Sigmoid colon (tissue), 7 donors: ENCODE results near the gene MOV10. TPM values are rescaled to one million over a fixed set of nuclear protein-coding genes. Genes with fewer than 3 reads are reported as not detected.

Source experiments
- DNase-seq: peaks from one replicate; pipeline ENCODE4 v3.0.0-alpha.2; 2019
- H3K27ac ChIP-seq, 4 donors: fragments of 200-600 bp; sonication (generic); one replicate each; pipeline ENCODE4 v1.5.1; 2016 to 2019; ENCODE audit warnings: mild to moderate bottlenecking in 1 of 4
- H3K27me3 ChIP-seq, 3 donors: fragments of 200-600 bp; sonication (generic); one replicate each; pipeline ENCODE4 v1.5.1; 2019; ENCODE audit warnings: mild to moderate bottlenecking in 1 of 3
- H3K36me3 ChIP-seq, 4 donors: fragments of 200-600 bp; sonication (generic); one replicate each; pipeline ENCODE4 v1.5.1; 2016 to 2019
- H3K4me1 ChIP-seq, 4 donors: fragments of 200-600 bp; sonication (generic); one replicate each; pipeline ENCODE4 v1.5.1; 2017 to 2019
- H3K4me3 ChIP-seq, 4 donors: fragments of 200-600 bp; sonication (generic); one replicate each; pipeline ENCODE4 v1.5.1; 2017 to 2019; ENCODE audit warnings: mild to moderate bottlenecking in 2 of 4, moderate library complexity in 1 of 4
- H3K9me3 ChIP-seq, 4 donors: fragments of 200-600 bp in 3 of 4; sonication (generic) in 3 of 4; one replicate each; pipeline versions ENCODE4 v1.5.1 to v1.6.1; 2013 to 2019
- CTCF ChIP-seq, 4 experiments: fragments of 450-650 bp in 3 of 4; fragments of 200-600 bp in 1 of 4; IDR thresholded peaks; one replicate each; pipeline ENCODE4 v1.5.1; 2016 to 2019; ENCODE audit warnings: antibody characterized with exemption in 4 of 4, mild to moderate bottlenecking in 3 of 4, moderate library complexity in 2 of 4
- EP300 ChIP-seq, 4 donors: sonication (generic); formaldehyde crosslinking; IDR thresholded peaks; one replicate each; pipeline ENCODE4 v1.6.1; 2017; ENCODE audit warnings: antibody characterized with exemption in 4 of 4
- POLR2A ChIP-seq, 2 donors: fragments of 450-650 bp; IDR thresholded peaks; one replicate each; pipeline ENCODE4 v1.6.1; 2016; ENCODE audit warnings: antibody characterized with exemption in 2 of 2, mild to moderate bottlenecking in 2 of 2, moderate library complexity in 2 of 2
- POLR2AphosphoS5 ChIP-seq, 4 donors: sonication (generic); formaldehyde crosslinking; IDR thresholded peaks; one replicate each; pipeline ENCODE4 v1.6.1; 2017; ENCODE audit warnings: antibody characterized with exemption in 4 of 4
- WGBS, 2 donors: extraction: QIAGEN DNeasy Blood & Tissue Kit; methylation state at CpG; one replicate each; pipeline ENCODE4 v1.1.7; 2013; 5-methylcytosine and 5-hydroxymethylcytosine counted together
- intact Hi-C: fragments of 100-400 bp; cut with DNase I; formaldehyde crosslinking; loops from one replicate; pipeline ENCODE4 v1.15.1; 2023
- polyA plus RNA-seq, 3 donors: library from polyadenylated mRNA; stranded (reverse); fragments of 200-250 nt; gene quantifications; one replicate each; pipeline ENCODE4 v1.2.3, GENCODE V29; 2013
- total RNA-seq, 4 donors: library from RNA; depleted of rRNA; stranded (reverse); fragments of >200 nt; gene quantifications; one replicate each; pipeline ENCODE4 v1.1.0, GENCODE V29; 2016
- donor health status: healthy with polysubstance abuse.
- donor health status: Bipolar disorder and iron deficiency.
- donor health status: healthy.

Gene MOV10
- total and polyA plus RNA-seq, 7 donors, result 16.5 to 60.1 (median 28.8) TPM

GRCh38 chr1:112702420-112703261, 28.2 kb downstream of the MOV10 start:
- H3K4me1 ChIP-seq, result peaks cover 0 to 82% (median 76%) of the 10 kb centered on the region in 4 donors
- TF ChIP-seq CTCF (IDR thresholded peaks at IDR 0.05) (no peak), POLR2AphosphoS5 (IDR thresholded peaks at IDR 0.05) (no peak), EP300 (IDR thresholded peaks at IDR 0.05) (no peak), POLR2A (IDR thresholded peaks at IDR 0.05) (no peak)
- peak overlapping the region; percentile 98 to 99 (median 98) for H3K27ac ChIP-seq
- no peak overlapping the region for H3K4me3 ChIP-seq
- peaks cover 0 to 37% (median 10%) of the 10 kb centered on the region in 4 donors for H3K36me3 ChIP-seq
- intact Hi-C loops, result no loop called here
- no peaks in the 10 kb centered on the region for H3K9me3 ChIP-seq
- 83 to 87% methylated on average over 12 of the region's 12 CpGs for WGBS, 2 donors
- DNase-seq, result peak; percentile 67
- H3K27me3 ChIP-seq, result no peaks in the 10 kb centered on the region

- TF ChIP-seq EP300 (IDR thresholded peaks at IDR 0.05) (no peak), CTCF (IDR thresholded peaks at IDR 0.05) (no peak), POLR2AphosphoS5 (IDR thresholded peaks at IDR 0.05) (no peak), POLR2A (IDR thresholded peaks at IDR 0.05) (no peak)
- DNase-seq, result peak; percentile 53
- no peak overlapping the region for H3K4me3 ChIP-seq
- no peaks in the 10 kb centered on the region for H3K27me3 ChIP-seq
- H3K9me3 ChIP-seq, result no peaks in the 10 kb centered on the region
- intact Hi-C loops, result no loop called here
- H3K4me1 ChIP-seq, result peaks cover 0 to 80% (median 75%) of the 10 kb centered on the region in 4 donors
- peaks cover 0 to 26% (median 3%) of the 10 kb centered on the region in 4 donors for H3K36me3 ChIP-seq
- H3K27ac ChIP-seq, result peak overlapping the region; percentile 98 to 99 (median 98)
- WGBS, 2 donors, result 89 to 92% methylated on average over 8 of the region's 8 CpGs
Measured at GRCh38 chr1:112703706-112704105, 29.2 kb downstream of the MOV10 start.

- Histone ChIP-seq H3K36me3 (peaks cover 0 to 26% (median 3%) of the 10 kb centered on the region in 4 donors), H3K4me3 (peak overlapping the region; percentile 94 to 100 (median 97)), H3K4me1 (peaks cover 0 to 72% (median 68%) of the 10 kb centered on the region in 4 donors), H3K9me3 (no peaks in the 10 kb centered on the region), H3K27me3 (no peaks in the 10 kb centered on the region), H3K27ac (peak overlapping the region; percentile 98 to 99 (median 98))
- intact Hi-C loops, result no loop called here
- peak; percentile 83 for DNase-seq
- WGBS, 2 donors, result 34 to 47% methylated on average over 7 of the region's 7 CpGs
- TF ChIP-seq CTCF (IDR thresholded peaks at IDR 0.05) (no peak), POLR2AphosphoS5 (IDR thresholded peaks at IDR 0.05) (no peak), EP300 (IDR thresholded peaks at IDR 0.05) (no peak)
Measured at GRCh38 chr1:112704391-112704933, 30.0 kb downstream of the MOV10 start.

GRCh38 chr1:112704934-112705627, 30.6 kb downstream of the MOV10 start:
- peak overlapping the region; percentile 94 to 100 (median 97) for H3K4me3 ChIP-seq
- intact Hi-C loops, result loop anchor here (5.0 kb wide), 2 partner anchors 203 to 238 kb away; no protein-coding TSS in a partner anchor
- TF ChIP-seq POLR2AphosphoS5 (IDR thresholded peaks at IDR 0.05), result peak in 3 of 4 donors; percentile 71 to 91 (median 82)
- TF ChIP-seq EP300 (IDR thresholded peaks at IDR 0.05), result no peak
- TF ChIP-seq CTCF (IDR thresholded peaks at IDR 0.05), result no peak
- peak; percentile 22 to 53 for TF ChIP-seq POLR2A (IDR thresholded peaks at IDR 0.05)
- WGBS, 2 donors, result 1 to 6% methylated on average over 13 of the region's 13 CpGs
- H3K27ac ChIP-seq, result peak overlapping the region; percentile 98 to 99 (median 98)
- no peaks in the 10 kb centered on the region for H3K9me3 ChIP-seq
- no peaks in the 10 kb centered on the region for H3K27me3 ChIP-seq
- peak; percentile 97 for DNase-seq
- H3K4me1 ChIP-seq, result peaks cover 0 to 66% (median 62%) of the 10 kb centered on the region in 4 donors
- H3K36me3 ChIP-seq, result peaks cover 0 to 26% (median 3%) of the 10 kb centered on the region in 4 donors
